ENCODE measurements around the gene ZNF236. TPM values are rescaled to one million over a fixed set of nuclear protein-coding genes. Genes with fewer than 3 reads are reported as not detected.

ZNF236 gene
- total and polyA plus RNA-seq, 2 donors (not counting 1 experiment from before 2014, with no cell fraction given), result 2.9 to 8.4 TPM

DNA sequence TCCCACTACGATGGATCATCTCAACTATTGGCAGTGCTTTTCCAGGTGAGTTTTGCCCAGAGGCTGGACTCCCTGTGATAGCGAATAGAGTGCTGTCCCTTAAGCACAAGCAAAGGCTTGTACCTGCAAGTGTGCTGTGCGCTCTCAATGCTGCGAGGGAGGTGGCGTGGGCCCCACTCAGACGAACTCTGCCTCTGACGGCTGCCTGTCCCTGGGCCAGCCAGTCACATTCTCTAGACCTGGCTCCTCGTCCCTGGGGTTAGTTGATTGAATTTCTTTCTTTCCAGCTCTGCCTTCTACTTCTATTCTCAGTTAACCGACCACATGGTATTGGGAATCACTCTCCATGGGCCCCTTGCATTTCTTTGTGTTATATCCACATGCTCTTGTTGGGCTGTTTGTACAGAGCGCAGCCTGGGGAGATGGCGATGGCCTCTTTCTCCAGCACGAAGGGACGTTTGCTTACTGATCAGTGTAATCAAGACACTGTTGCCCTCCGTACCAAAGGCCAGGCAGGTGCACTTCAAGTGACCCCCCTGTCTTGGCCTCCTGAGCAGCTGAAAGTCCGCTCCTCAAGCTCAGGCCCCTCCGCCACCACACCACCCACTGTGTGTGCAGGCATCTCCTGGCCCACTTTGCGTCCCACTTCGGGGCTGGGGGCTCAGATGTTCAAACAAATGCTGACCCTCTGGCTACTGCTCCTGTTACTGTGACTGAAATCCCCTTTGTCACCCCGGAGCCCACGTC lies 151.3 kb downstream of the ZNF236 start:
- no peak for DNase-seq (ENCODE audit: low read depth in 2 of 2)
- Histone ChIP-seq H3K36me3 (ENCODE audit: control insufficient read depth, insufficient read depth, low read length) (no peaks in the 10 kb centered on the region), H3K9ac (ENCODE audit: insufficient read depth, low read length) (no peak overlapping the region), H4K20me1 (ENCODE audit: control insufficient read depth, extremely low read depth, insufficient read depth, low read length) (no peaks in the 10 kb centered on the region), H3K4me3 (replicated peaks in 1 of 4; ENCODE audit: control extremely low read depth in 1 of 4, insufficient read depth in 1 of 4, low read depth in 3 of 4, low read length in 4 of 4) (no peak overlapping the region), H3K79me2 (ENCODE audit: control insufficient read depth, insufficient read depth, low read length) (no peaks in the 10 kb centered on the region), H3K4me1 (ENCODE audit: control insufficient read depth, extremely low read depth, insufficient read depth, low read length) (no peaks in the 10 kb centered on the region), H3K4me2 (ENCODE audit: extremely low read depth, insufficient read depth, low read length) (no peak overlapping the region), H3K27ac (ENCODE audit: insufficient read depth, low read length) (no peak overlapping the region), H3K27me3 (ENCODE audit: control insufficient read depth, insufficient read depth, low read length) (no peaks in the 10 kb centered on the region), H3K9me3 (ENCODE audit: control insufficient read depth, insufficient read depth, low read depth, low read length) (no peaks in the 10 kb centered on the region), H2AFZ (ENCODE audit: low read length) (no peak overlapping the region)
- TF ChIP-seq EZH2 (IDR thresholded peaks at IDR 0.05; ENCODE audit: low read length, missing control alignments) (no peak), CTCF (conservative IDR thresholded peaks at IDR 0.05 in 1 of 2, IDR thresholded peaks at IDR 0.05 in 1 of 2; ENCODE audit: low read depth in 1 of 2, low read length in 2 of 2) (no peak)

DNA sequence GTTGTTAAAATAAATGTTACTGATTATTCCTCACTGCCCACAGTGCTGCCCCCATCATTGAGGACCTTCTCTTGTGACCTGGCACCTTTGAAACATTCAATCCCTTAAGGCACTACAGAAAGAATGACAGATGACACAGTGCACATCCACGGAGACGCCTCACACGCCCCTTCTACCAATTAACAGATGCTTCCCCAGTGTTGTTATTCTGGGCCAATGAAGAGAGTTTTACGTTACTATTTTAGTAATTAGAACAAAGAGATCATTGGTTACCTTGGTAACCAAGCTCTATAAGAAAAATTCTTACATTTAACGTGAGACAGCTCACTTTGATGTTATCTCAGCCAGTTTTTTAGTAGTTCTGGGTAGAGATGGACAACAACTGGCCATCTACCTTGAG lies 152.0 kb downstream of the ZNF236 start:
- no peaks in the 10 kb centered on the region for H3K79me2 ChIP-seq (ENCODE audit: control insufficient read depth, insufficient read depth, low read length)
- H3K36me3 ChIP-seq (ENCODE audit: control insufficient read depth, insufficient read depth, low read length), result no peaks in the 10 kb centered on the region
- H3K27me3 ChIP-seq (ENCODE audit: control insufficient read depth, insufficient read depth, low read length), result no peaks in the 10 kb centered on the region
- H3K27ac ChIP-seq (ENCODE audit: insufficient read depth, low read length), result no peak overlapping the region
- no peaks in the 10 kb centered on the region for H3K9me3 ChIP-seq (ENCODE audit: control insufficient read depth, insufficient read depth, low read depth, low read length)
- DNase-seq (ENCODE audit: low read depth in 2 of 2), result no peak
- TF ChIP-seq EZH2 (IDR thresholded peaks at IDR 0.05; ENCODE audit: low read length, missing control alignments), result no peak
- no peak for TF ChIP-seq CTCF (conservative IDR thresholded peaks at IDR 0.05 in 1 of 2, IDR thresholded peaks at IDR 0.05 in 1 of 2; ENCODE audit: low read depth in 1 of 2, low read length in 2 of 2)
- no peak overlapping the region for H2AFZ ChIP-seq (ENCODE audit: low read length)
- H3K4me2 ChIP-seq (ENCODE audit: extremely low read depth, insufficient read depth, low read length), result no peak overlapping the region
- no peaks in the 10 kb centered on the region for H3K4me1 ChIP-seq (ENCODE audit: control insufficient read depth, extremely low read depth, insufficient read depth, low read length)
- no peaks in the 10 kb centered on the region for H4K20me1 ChIP-seq (ENCODE audit: control insufficient read depth, extremely low read depth, insufficient read depth, low read length)
- no peak overlapping the region for H3K4me3 ChIP-seq (replicated peaks in 1 of 4; ENCODE audit: control extremely low read depth in 1 of 4, insufficient read depth in 1 of 4, low read depth in 3 of 4, low read length in 4 of 4)
- H3K9ac ChIP-seq (ENCODE audit: insufficient read depth, low read length), result no peak overlapping the region

DNA sequence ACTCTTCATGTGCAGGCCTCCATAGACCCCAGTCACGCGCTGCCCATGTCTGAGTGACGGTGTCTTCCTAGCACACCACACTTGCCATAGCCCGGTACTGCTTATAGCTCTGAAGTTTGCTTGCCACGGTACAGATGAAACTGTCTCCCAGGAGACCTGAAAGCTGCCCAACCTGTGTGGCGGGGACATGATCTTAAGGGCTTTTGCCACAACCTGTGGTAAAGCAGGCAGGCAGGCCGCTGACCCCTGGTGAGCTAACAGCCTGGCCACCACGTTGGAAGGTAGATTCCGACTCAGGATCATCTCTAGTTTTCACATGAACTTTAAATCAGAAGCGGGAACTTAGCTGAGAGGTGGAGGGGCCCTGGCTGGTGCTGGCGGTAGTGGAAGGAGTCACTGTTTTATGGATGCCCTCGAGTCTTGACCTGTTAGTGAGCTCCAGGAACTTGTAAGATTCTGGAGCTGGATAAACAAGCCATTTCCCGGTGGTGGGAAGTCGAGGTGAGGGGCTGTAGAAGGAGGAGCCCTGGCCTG lies 153.3 kb downstream of the ZNF236 start:
- H3K79me2 ChIP-seq (ENCODE audit: control insufficient read depth, insufficient read depth, low read length), result no peaks in the 10 kb centered on the region
- no peak for DNase-seq (ENCODE audit: low read depth in 2 of 2)
- no peaks in the 10 kb centered on the region for H3K27me3 ChIP-seq (ENCODE audit: control insufficient read depth, insufficient read depth, low read length)
- no peak overlapping the region for H3K27ac ChIP-seq (ENCODE audit: insufficient read depth, low read length)
- no peaks in the 10 kb centered on the region for H3K4me1 ChIP-seq (ENCODE audit: control insufficient read depth, extremely low read depth, insufficient read depth, low read length)
- no peak overlapping the region for H3K4me2 ChIP-seq (ENCODE audit: extremely low read depth, insufficient read depth, low read length)
- no peak overlapping the region for H3K4me3 ChIP-seq (replicated peaks in 1 of 4; ENCODE audit: control extremely low read depth in 1 of 4, insufficient read depth in 1 of 4, low read depth in 3 of 4, low read length in 4 of 4)
- no peak overlapping the region for H2AFZ ChIP-seq (ENCODE audit: low read length)
- H3K9me3 ChIP-seq (ENCODE audit: control insufficient read depth, insufficient read depth, low read depth, low read length), result no peaks in the 10 kb centered on the region
- TF ChIP-seq CTCF (conservative IDR thresholded peaks at IDR 0.05 in 1 of 2, IDR thresholded peaks at IDR 0.05 in 1 of 2; ENCODE audit: low read depth in 1 of 2, low read length in 2 of 2) (no peak), EZH2 (IDR thresholded peaks at IDR 0.05; ENCODE audit: low read length, missing control alignments) (no peak)
- no peaks in the 10 kb centered on the region for H4K20me1 ChIP-seq (ENCODE audit: control insufficient read depth, extremely low read depth, insufficient read depth, low read length)
- no peak overlapping the region for H3K9ac ChIP-seq (ENCODE audit: insufficient read depth, low read length)
- no peaks in the 10 kb centered on the region for H3K36me3 ChIP-seq (ENCODE audit: control insufficient read depth, insufficient read depth, low read length)

Measured in fibroblast of lung (primary cell).